SK-N-MC (cell line): Measurements from ENCODE around the gene TTC9.

ENCODE experiments used
- EZH2 ChIP-seq: fragments of 200-600 bp; sonication (generic); IDR thresholded peaks from one replicate; pipeline ENCODE4 v1.6.1; 2017; ENCODE audit warnings: antibody characterized with exemption
- FOXP2 ChIP-seq: optimal IDR thresholded peaks from 2 replicates; pipeline ENCODE3; 2011; ENCODE audit warnings: mild to moderate bottlenecking, moderate library complexity; ENCODE audit not compliant: insufficient read depth; ENCODE audit errors: extremely low read length, control extremely low read depth
- POLR2AphosphoS5 ChIP-seq: IDR thresholded peaks from 2 replicates; pipeline ENCODE4 v1.6.1; 2012; ENCODE audit warnings: mild to moderate bottlenecking, low read depth, low read length, borderline replicate concordance

DNA sequence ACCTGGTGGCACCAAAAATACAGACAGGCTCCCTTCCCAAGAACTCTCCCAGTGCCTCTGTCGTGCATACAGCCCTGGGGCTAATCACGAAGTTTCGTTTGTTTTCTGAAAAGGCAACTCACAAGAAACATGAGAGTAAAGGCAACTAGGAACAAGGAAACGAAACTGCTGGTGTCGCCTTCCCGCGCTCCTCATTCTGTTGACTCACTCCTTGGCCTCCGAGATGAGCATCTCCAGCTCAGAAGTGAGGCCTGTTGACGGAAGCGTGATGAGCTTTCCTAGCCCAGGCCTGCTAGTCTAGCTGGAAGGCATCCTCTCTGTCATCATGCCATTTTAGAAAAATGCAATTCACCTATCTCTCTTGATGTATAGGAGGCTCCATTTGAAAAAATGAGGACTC lies 50.5 kb downstream of the TTC9 start:
- no peak for TF ChIP-seq POLR2AphosphoS5
- no peak for TF ChIP-seq EZH2
- no peak for TF ChIP-seq FOXP2
